Fibroblast of lung (primary cell): ENCODE data around the gene CXADR.

Source experiments
- CTCF ChIP-seq, 2 donors: IDR thresholded peaks in 1 of 2; conservative IDR thresholded peaks in 1 of 2; 1 replicate in 1 of 2; 2 replicates in 1 of 2; pipeline ENCODE4 v1.5.1; 2011 to 2012; ENCODE audit warnings: low read length in 2 of 2, control low read depth in 1 of 2, inconsistent platforms in 1 of 2, low read depth in 1 of 2, mild to moderate bottlenecking in 1 of 2
- EZH2 ChIP-seq: IDR thresholded peaks from 2 replicates; pipeline ENCODE4 v1.5.1; 2012; ENCODE audit warnings: low read length, control low read depth, mild to moderate bottlenecking; ENCODE audit errors: missing control alignments

GRCh38 chr21:17585875-17586450, 73.1 kb downstream of the CXADR start:
- peak; percentile 55 to 56 for TF ChIP-seq CTCF (conservative IDR thresholded peaks at IDR 0.05 in 1 of 2, IDR thresholded peaks at IDR 0.05 in 1 of 2; ENCODE audit: low read depth in 1 of 2, low read length in 2 of 2)
- no peak for TF ChIP-seq EZH2
